ENCODE measurements around the gene DOK7.

DOK7 gene

DNA sequence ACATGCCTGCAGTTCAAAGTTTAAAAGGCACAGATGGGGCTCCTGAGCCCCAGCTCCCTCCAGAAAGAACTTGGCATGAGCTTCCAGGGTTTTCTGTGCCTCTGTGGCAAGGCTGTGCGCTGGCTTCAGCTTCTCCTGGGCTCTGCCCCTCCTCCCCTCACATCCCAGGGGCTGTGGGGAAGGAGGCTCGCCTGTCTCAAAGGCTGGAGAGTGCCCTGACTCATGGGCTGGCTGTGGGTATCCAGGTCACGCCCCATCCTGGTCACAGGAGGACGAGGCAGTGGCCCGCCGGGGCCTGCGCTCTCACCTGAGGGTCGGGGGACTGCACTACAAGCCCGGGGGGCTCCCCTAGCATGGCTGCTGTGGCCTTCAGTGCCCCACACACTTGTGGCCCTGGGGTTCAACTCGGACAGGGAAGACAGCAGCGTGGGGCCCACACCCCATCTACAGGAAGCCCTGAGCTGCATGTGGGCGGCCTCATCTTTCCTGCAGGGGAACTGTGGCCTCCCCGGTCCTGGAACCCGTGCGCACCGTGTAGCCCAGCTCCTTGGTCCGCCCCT, 51.2 kb downstream of the DOK7 start:
- no peak overlapping the region for H3K4me3 ChIP-seq (ENCODE audit: low read length)
- DNase-seq (ENCODE audit: low read depth), result no peak

DNA sequence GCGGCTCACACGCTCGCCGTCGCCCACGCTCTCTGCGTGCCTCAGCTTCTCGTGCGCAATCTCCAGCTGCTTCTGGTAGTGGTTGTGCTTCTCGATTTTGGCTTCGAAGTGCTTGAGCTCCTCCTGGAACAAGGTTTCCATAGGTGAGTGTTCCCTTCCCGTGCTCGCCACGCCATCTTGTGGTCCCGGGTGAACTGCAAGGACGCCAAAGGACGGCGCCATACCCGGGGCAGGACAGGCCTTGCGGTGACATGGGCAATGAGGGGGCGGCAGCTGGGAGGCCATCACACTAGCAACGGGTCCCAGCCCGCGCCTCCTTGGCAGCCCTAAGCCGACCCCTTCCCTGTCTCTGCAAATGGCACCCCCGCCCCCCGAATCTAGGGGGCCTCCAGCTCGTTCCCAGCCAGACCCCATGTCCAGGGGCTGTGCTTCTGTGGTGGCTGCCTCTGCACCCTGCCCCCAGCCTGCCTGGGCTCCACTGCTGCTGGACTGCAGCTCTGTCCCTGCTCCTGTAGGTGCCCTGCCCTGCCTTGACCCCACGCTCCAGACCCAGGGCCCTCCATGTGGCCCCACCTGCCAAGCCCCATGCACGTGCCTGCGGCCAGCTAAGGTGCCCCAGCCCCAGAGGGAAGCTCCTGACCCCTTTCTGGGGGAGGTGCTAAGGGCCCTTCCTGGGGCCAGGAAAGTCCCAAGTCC, 51.8 kb downstream of the DOK7 start:
- DNase-seq (ENCODE audit: low read depth), result no peak
- no peak overlapping the region for H3K4me3 ChIP-seq (ENCODE audit: low read length)
- TF ChIP-seq, protein P1, sequence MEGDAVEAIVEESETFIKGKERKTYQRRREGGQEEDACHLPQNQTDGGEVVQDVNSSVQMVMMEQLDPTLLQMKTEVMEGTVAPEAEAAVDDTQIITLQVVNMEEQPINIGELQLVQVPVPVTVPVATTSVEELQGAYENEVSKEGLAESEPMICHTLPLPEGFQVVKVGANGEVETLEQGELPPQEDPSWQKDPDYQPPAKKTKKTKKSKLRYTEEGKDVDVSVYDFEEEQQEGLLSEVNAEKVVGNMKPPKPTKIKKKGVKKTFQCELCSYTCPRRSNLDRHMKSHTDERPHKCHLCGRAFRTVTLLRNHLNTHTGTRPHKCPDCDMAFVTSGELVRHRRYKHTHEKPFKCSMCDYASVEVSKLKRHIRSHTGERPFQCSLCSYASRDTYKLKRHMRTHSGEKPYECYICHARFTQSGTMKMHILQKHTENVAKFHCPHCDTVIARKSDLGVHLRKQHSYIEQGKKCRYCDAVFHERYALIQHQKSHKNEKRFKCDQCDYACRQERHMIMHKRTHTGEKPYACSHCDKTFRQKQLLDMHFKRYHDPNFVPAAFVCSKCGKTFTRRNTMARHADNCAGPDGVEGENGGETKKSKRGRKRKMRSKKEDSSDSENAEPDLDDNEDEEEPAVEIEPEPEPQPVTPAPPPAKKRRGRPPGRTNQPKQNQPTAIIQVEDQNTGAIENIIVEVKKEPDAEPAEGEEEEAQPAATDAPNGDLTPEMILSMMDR (conservative IDR thresholded peaks at IDR 0.05; ENCODE audit: low read length), result 0 out of 2 replicates have a peak, but pooled peaks have one; percentile 6

More for the DNA sequence above, 51.2 kb downstream of the DOK7 start:
- TF ChIP-seq, protein P1 (conservative IDR thresholded peaks at IDR 0.05; ENCODE audit: low read length), result no peak

DNA sequence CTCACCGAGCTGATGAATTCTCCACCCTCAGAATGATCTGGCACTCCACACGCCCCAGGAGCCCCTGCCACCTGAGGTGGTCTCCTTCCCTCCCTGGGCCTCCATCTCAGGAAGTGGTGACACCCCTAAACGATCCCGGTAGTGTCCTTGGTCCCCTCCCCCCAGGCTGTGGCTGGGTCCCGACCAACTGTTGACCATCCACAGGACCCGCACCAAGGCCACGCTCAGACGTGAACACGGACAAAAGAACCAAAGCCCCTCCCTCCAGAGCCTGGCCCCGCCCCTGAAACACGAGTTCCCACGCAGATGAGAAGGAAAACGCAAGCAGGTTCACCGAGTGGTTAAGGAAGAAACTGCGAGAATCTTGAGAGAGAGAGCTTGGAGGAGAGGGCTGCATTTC, 52.5 kb downstream of the DOK7 start:
- H3K4me3 ChIP-seq (ENCODE audit: low read length), result no peak overlapping the region
- no peak for DNase-seq (ENCODE audit: low read depth)
- TF ChIP-seq, protein P1 (conservative IDR thresholded peaks at IDR 0.05; ENCODE audit: low read length), result no peak

DNA sequence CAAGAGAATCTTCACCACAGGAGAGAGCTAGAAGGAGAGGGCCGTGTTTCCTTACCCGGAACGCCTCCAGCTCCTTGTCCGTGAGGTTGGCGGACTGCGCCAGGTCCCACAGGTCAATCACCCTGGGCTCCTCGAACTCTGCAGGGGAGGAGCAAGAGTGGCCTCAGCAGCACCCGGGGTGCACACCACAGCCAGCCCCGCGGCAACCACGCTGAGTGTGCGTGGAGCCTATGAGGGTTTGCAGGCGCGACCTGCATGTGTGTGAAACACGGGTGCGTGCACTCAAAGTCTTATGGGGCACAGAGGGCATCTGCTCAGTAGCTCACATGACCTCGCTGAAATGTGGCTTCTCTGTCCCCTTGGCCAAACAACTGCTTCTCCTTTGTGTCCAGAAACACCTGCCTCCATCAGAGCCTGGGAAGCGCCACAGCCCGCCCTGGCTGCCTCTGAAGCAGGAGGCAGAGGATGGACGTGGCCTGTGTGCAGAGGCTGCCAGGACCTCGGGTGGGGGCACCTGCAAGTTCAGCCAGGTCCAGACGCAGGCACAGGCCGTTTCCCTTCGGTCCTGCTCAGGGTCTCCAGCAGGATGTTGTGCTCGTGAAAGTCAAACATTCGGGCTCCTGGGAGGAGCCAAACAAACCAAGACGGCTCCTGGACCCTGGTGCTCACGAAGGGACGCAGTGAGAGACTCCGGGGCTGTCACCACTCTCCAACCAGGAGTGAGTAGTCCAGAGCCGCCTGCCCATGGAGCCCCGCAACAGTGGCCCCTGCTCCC, 53.1 kb downstream of the DOK7 start:
- TF ChIP-seq, protein P1 (conservative IDR thresholded peaks at IDR 0.05; ENCODE audit: low read length), result no peak
- DNase-seq (ENCODE audit: low read depth), result no peak
- H3K4me3 ChIP-seq (ENCODE audit: low read length), result no peak overlapping the region

DNA sequence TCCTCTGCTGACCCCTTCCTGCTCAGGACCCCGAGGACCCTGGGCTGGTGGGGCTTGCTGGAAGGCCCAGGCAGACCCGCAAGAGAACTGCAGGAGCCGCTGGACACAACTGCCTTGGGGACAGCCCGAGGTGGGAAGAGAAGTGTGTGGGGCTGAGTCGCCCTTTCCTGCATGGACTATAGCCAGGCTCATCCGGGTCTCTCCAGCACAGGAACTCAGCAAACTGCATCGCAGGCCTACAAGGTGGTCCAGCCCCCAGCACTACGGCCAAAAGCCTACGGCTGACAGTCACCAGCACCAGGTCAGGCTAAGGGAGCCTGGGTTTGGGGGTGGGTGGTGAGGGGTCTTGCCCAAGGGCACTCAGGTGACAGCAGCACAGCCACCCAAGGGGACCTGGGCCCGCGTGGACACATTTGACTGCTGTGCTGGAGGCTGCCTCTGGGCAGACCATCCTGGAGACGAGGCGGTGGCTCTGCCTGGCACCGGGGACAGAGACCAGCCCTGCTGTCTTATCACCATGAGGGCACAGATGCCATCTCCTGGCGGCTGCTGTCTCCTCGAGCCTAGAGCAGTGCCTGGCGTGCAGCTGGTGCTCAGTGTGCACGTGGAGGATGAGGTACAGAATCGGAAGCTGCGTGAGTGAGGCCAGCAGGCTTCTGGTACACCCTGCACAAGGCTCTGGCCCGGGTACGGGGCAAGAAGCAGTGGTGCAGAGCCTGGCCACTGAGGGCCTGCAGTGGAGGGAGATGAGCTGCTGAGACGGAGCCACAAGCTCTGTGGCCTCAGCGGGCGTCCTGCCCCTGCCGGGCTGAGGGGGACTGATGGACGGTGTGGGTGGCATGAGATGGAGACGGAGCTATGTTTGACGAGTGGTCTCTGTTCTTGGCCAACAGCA, 54.0 kb downstream of the DOK7 start:
- DNase-seq (ENCODE audit: low read depth), result no peak
- TF ChIP-seq, protein P1 (conservative IDR thresholded peaks at IDR 0.05; ENCODE audit: low read length), result no peak
- H3K4me3 ChIP-seq (ENCODE audit: low read length), result no peak overlapping the region

DNA sequence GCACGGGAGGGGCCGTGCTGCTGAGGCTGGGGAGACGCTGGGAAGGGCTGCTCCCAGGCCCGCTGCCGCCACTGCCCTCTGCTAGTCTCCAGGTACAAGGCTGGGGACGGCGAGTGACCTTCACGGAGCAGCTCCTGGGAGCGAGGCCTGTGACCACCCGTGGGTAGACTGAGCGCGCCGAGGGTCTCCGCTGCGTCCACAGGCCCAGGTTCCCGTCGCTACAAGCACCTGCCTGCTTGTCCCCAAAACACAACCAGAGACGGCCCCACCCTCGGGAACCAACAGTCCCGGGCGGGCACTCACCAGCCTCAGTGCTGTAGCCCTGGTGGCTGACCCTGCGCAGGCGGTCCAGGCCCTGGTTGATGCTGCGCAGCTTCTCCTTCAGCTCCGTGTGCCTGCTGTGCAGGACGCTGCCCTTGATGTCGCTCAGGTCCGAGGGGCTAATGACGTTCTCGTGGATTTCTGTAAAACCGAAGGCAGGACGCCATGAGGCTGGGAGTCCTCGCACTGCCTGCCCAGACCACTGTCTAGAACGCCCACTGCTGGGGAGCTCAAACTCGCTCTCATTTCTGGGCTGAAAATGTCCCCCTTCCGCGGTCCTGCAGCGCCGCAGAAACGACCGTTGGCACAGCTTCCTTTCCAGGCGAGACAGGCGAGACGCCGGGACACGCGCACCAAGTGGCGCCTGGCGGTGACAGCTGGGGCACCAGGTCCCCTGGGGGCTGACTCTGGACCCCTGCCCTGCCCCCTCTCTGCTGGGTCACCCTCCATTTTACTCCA, 54.8 kb downstream of the DOK7 start:
- DNase-seq (ENCODE audit: low read depth), result no peak
- no peak overlapping the region for H3K4me3 ChIP-seq (ENCODE audit: low read length)
- TF ChIP-seq, protein P1 (conservative IDR thresholded peaks at IDR 0.05; ENCODE audit: low read length), result no peak
